ENCODE data around the gene IFIT1. TPM values are rescaled to one million over a fixed set of nuclear protein-coding genes. Genes with fewer than 3 reads are reported as not detected.

IFIT1 gene
- total and polyA plus RNA-seq, 9 of the 15 experiments (the other 6 are each of a cell fraction or from before 2014, with no cell fraction given) = 0.03 to 0.40 (median 0.18) TPM

DNA sequence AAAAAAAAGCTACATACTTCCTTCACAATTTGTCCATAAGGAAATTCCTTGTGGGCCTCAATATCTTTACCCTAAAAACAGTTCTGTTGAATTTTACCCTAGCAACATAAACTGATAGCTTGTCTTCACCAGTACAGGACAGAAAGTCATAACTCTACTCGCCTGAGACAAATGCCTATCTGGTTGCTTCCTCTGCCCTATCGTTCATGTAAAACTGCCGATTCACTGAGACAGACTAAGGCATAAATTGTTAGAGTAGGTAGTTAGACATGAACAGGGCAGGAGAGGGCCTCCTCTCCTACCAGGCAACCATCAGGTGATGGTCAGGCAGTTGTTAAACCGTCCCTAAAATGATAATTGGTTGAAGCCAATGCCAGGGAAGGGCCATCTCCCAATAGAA is 39.6 kb upstream of the IFIT1 start (continued):
- TF ChIP-seq, protein P1, sequence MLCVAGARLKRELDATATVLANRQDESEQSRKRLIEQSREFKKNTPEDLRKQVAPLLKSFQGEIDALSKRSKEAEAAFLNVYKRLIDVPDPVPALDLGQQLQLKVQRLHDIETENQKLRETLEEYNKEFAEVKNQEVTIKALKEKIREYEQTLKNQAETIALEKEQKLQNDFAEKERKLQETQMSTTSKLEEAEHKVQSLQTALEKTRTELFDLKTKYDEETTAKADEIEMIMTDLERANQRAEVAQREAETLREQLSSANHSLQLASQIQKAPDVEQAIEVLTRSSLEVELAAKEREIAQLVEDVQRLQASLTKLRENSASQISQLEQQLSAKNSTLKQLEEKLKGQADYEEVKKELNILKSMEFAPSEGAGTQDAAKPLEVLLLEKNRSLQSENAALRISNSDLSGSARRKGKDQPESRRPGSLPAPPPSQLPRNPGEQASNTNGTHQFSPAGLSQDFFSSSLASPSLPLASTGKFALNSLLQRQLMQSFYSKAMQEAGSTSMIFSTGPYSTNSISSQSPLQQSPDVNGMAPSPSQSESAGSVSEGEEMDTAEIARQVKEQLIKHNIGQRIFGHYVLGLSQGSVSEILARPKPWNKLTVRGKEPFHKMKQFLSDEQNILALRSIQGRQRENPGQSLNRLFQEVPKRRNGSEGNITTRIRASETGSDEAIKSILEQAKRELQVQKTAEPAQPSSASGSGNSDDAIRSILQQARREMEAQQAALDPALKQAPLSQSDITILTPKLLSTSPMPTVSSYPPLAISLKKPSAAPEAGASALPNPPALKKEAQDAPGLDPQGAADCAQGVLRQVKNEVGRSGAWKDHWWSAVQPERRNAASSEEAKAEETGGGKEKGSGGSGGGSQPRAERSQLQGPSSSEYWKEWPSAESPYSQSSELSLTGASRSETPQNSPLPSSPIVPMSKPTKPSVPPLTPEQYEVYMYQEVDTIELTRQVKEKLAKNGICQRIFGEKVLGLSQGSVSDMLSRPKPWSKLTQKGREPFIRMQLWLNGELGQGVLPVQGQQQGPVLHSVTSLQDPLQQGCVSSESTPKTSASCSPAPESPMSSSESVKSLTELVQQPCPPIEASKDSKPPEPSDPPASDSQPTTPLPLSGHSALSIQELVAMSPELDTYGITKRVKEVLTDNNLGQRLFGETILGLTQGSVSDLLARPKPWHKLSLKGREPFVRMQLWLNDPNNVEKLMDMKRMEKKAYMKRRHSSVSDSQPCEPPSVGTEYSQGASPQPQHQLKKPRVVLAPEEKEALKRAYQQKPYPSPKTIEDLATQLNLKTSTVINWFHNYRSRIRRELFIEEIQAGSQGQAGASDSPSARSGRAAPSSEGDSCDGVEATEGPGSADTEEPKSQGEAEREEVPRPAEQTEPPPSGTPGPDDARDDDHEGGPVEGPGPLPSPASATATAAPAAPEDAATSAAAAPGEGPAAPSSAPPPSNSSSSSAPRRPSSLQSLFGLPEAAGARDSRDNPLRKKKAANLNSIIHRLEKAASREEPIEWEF (CRISPR knock-in tag; IDR thresholded peaks at IDR 0.05) = no peak
- no peak for TF ChIP-seq BDP1 (IDR thresholded peaks at IDR 0.05; ENCODE audit: insufficient read depth, insufficient read length)
- TF ChIP-seq, protein P2, sequence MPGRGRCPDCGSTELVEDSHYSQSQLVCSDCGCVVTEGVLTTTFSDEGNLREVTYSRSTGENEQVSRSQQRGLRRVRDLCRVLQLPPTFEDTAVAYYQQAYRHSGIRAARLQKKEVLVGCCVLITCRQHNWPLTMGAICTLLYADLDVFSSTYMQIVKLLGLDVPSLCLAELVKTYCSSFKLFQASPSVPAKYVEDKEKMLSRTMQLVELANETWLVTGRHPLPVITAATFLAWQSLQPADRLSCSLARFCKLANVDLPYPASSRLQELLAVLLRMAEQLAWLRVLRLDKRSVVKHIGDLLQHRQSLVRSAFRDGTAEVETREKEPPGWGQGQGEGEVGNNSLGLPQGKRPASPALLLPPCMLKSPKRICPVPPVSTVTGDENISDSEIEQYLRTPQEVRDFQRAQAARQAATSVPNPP (IDR thresholded peaks at IDR 0.05; ENCODE audit: borderline replicate concordance, insufficient read depth, insufficient read length) = no peak
- TF ChIP-seq SREBF2 (CRISPR knock-in tag; IDR thresholded peaks at IDR 0.05) = no peak
- TF ChIP-seq CGGBP1 (CRISPR knock-in tag; IDR thresholded peaks at IDR 0.05) = no peak
- no peak for TF ChIP-seq CSDE1 (IDR thresholded peaks at IDR 0.05)
- TF ChIP-seq, protein P3, sequence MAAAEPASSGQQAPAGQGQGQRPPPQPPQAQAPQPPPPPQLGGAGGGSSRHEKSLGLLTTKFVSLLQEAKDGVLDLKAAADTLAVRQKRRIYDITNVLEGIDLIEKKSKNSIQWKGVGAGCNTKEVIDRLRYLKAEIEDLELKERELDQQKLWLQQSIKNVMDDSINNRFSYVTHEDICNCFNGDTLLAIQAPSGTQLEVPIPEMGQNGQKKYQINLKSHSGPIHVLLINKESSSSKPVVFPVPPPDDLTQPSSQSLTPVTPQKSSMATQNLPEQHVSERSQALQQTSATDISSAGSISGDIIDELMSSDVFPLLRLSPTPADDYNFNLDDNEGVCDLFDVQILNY (CRISPR knock-in tag; IDR thresholded peaks at IDR 0.05) = no peak
- TF ChIP-seq ETS2 (tag; IDR thresholded peaks at IDR 0.05; ENCODE audit: borderline replicate concordance, poor library complexity, severe bottlenecking) = no peak
- TF ChIP-seq STAT6 (CRISPR knock-in tag; IDR thresholded peaks at IDR 0.05) = no peak
- no peak for TF ChIP-seq FUS (optimal IDR thresholded peaks at IDR 0.05; ENCODE audit: low read depth, low read length)
- TF ChIP-seq ZNF217 (CRISPR knock-in tag; IDR thresholded peaks at IDR 0.05) = no peak
